ENCODE measurements around the gene ITM2C. TPM values are rescaled to one million over a fixed set of nuclear protein-coding genes. Genes with fewer than 3 reads are reported as not detected.
A peak's percentile ranks its signal among the peaks of the same experiment; 100 is the strongest.

The ITM2C gene
- total and polyA plus RNA-seq, 2 of the 13 experiments (the other 11 are each of a cell fraction or from before 2014, with no cell fraction given), result 70.5 to 270 TPM

- TF ChIP-seq PAX8 (CRISPR knock-in tag; IDR thresholded peaks at IDR 0.05; ENCODE audit: borderline replicate concordance) (0 out of 2 replicates have a peak, but pooled peaks have one; percentile 67), ZNF160 (CRISPR knock-in tag; IDR thresholded peaks at IDR 0.05) (peak; percentile 84), DNMT3B (CRISPR knock-in tag; conservative IDR thresholded peaks at IDR 0.05) (no peak), ZNF441 (CRISPR knock-in tag; IDR thresholded peaks at IDR 0.05; ENCODE audit: borderline replicate concordance) (peak; percentile 100), ZNF670 (CRISPR knock-in tag; IDR thresholded peaks at IDR 0.05; ENCODE audit: borderline replicate concordance) (peak; percentile 49; the same call in 1 of the 2 replicates), NFKB2 (CRISPR knock-in tag; IDR thresholded peaks at IDR 0.05; ENCODE audit: borderline replicate concordance) (peak; percentile 65; the same call in 1 of the 2 replicates), ZNF746 (CRISPR knock-in tag; IDR thresholded peaks at IDR 0.05) (no peak; the same call in 1 of the 2 replicates), MAFG (CRISPR knock-in tag; IDR thresholded peaks at IDR 0.05) (0 out of 2 replicates have a peak, but pooled peaks have one; percentile 22), ZNF781 (CRISPR knock-in tag; IDR thresholded peaks at IDR 0.05; ENCODE audit: borderline replicate concordance, not compliant biosample characterization) (no peak), HNF4A (CRISPR knock-in tag; IDR thresholded peaks at IDR 0.05) (no peak), ZNF644 (CRISPR knock-in tag; IDR thresholded peaks at IDR 0.05; ENCODE audit: low read depth) (no peak), ZFAT (CRISPR knock-in tag; conservative IDR thresholded peaks at IDR 0.05) (no peak), SETDB1 (CRISPR knock-in tag; IDR thresholded peaks at IDR 0.05; ENCODE audit: borderline replicate concordance) (no peak), HHEX (CRISPR knock-in tag; IDR thresholded peaks at IDR 0.05) (no peak), ZXDC (CRISPR knock-in tag; IDR thresholded peaks at IDR 0.05) (no peak), MATR3 (CRISPR knock-in tag; IDR thresholded peaks at IDR 0.05) (no peak), ZNF24 (IDR thresholded peaks at IDR 0.05) (peak; percentile 93), SOX13 (IDR thresholded peaks at IDR 0.05) (no peak), SOX13 (CRISPR knock-in tag; conservative IDR thresholded peaks at IDR 0.05 in 1 of 2, IDR thresholded peaks at IDR 0.05 in 1 of 2) (no peak; a peak in 1 of 4 replicates), ZNF382 (CRISPR knock-in tag; IDR thresholded peaks at IDR 0.05; ENCODE audit: borderline replicate concordance) (no peak), BATF2 (CRISPR knock-in tag; IDR thresholded peaks at IDR 0.05) (no peak), ZBTB46 (CRISPR knock-in tag; IDR thresholded peaks at IDR 0.05; ENCODE audit: borderline replicate concordance) (no peak)
- TF ChIP-seq, protein P1, sequence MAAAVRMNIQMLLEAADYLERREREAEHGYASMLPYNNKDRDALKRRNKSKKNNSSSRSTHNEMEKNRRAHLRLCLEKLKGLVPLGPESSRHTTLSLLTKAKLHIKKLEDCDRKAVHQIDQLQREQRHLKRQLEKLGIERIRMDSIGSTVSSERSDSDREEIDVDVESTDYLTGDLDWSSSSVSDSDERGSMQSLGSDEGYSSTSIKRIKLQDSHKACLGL (CRISPR knock-in tag; IDR thresholded peaks at IDR 0.05), result peak; percentile 80
Observed at GRCh38 chr2:230864605-230865306, at the start of gene ITM2C (continued).
